Endothelial cell (in vitro differentiated cells): Measurements from ENCODE around the gene NRSN2. TPM values are rescaled to one million over a fixed set of nuclear protein-coding genes. Genes with fewer than 3 reads are reported as not detected.
A peak's percentile ranks its signal among the peaks of the same experiment; 100 is the strongest.
"Not testable (repeated sequence)": the region's sequence is repeated elsewhere in the genome, so short reads cannot be mapped to it uniquely, and the experiment has no call there.

Experiments
- DNase-seq: peaks from one replicate; pipeline ENCODE4 v3.0.0; 2021; ENCODE audit warnings: low spot score
- H3K27ac Mint-ChIP-seq: one replicate; pipeline ENCODE4 v1.8.0; 2021; ENCODE audit warnings: mixed read lengths, inconsistent platforms; ENCODE audit not compliant: unreplicated experiment
- H3K27me3 Mint-ChIP-seq: one replicate; pipeline ENCODE4 v1.8.0; 2021; ENCODE audit warnings: mild to moderate bottlenecking, moderate library complexity, mixed read lengths, inconsistent platforms; ENCODE audit not compliant: unreplicated experiment
- H3K36me3 Mint-ChIP-seq: one replicate; pipeline ENCODE4 v1.8.0; 2021; ENCODE audit warnings: mild to moderate bottlenecking, low read depth, mixed read lengths, inconsistent platforms; ENCODE audit not compliant: unreplicated experiment
- H3K4me1 Mint-ChIP-seq: one replicate; pipeline ENCODE4 v1.8.0; 2021; ENCODE audit warnings: mild to moderate bottlenecking, mixed read lengths, inconsistent platforms; ENCODE audit not compliant: unreplicated experiment
- H3K4me3 Mint-ChIP-seq: one replicate; pipeline ENCODE4 v1.8.0; 2021; ENCODE audit warnings: mild to moderate bottlenecking, mixed read lengths, inconsistent platforms; ENCODE audit not compliant: unreplicated experiment
- H3K9me3 Mint-ChIP-seq: one replicate; pipeline ENCODE4 v1.8.0; 2021; ENCODE audit warnings: mixed read lengths, inconsistent platforms; ENCODE audit not compliant: unreplicated experiment
- total RNA-seq: library from RNA; stranded (reverse); fragmentation: NEBNext Ultra II Directional; extraction: Animal tissue kit (Norgen Biotek cat#: 25700); gene quantifications from one replicate; pipeline ENCODE4 v1.2.1, GENCODE V29; 2021; ENCODE audit not compliant: unreplicated experiment
- TF ChIP-seq, protein P1 (sequence below): fragments of 200-600 bp; sonication (generic); IDR thresholded peaks from one replicate; pipeline ENCODE4 v1.5.0; 2021; ENCODE audit warnings: antibody characterized with exemption; ENCODE audit not compliant: unreplicated experiment

Gene NRSN2
- total RNA-seq, 1 donor from 2014 or later = 43.2 TPM

DNA sequence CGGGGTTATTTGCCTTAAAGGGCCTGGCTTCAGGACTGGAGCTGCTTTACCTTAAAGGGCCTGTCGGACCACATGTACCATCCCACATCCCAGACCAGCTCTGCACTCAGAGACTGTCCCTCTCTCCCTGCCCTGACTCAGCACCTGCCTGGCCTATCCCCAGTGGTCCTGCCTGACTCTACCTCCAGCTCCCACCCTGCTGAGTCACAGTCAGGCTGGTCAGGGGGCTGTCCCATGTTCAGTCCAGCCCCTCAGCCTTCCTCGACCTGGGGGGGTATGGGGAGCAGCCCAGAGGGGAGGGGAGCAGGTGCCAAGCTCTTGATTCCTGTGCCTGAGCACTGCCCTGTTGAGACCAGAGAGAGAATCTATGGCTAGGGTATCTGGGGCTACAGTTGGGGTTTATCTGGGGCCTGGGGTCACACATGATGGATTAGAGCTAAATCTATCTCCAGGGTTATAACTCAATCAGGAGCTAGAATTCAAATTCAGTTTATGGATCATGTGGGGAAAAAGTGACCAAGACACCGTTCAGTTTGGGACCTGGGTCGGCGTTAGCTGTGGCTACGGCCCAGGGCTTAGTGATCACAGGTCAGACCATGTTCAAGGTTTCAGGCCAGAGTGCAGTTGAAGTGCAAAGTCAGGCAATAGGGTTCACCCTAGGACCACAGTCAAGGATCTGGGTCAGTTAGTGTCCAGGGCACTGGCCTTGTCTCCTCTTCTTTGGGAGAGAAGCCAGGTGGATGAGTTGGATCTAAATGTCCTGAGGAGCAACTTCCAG is 24.3 kb downstream of the NRSN2 start:
- no peak for DNase-seq
- Mint-ChIP-seq H3K27ac (peak overlapping the region; percentile 88), H3K4me1 (peaks cover 44% of the 10 kb centered on the region), H3K36me3 (peaks cover 9% of the 10 kb centered on the region), H3K4me3 (no peak overlapping the region), H3K27me3 (peaks cover 6% of the 10 kb centered on the region), H3K9me3 (no peaks in the 10 kb centered on the region)
- TF ChIP-seq, protein P1, sequence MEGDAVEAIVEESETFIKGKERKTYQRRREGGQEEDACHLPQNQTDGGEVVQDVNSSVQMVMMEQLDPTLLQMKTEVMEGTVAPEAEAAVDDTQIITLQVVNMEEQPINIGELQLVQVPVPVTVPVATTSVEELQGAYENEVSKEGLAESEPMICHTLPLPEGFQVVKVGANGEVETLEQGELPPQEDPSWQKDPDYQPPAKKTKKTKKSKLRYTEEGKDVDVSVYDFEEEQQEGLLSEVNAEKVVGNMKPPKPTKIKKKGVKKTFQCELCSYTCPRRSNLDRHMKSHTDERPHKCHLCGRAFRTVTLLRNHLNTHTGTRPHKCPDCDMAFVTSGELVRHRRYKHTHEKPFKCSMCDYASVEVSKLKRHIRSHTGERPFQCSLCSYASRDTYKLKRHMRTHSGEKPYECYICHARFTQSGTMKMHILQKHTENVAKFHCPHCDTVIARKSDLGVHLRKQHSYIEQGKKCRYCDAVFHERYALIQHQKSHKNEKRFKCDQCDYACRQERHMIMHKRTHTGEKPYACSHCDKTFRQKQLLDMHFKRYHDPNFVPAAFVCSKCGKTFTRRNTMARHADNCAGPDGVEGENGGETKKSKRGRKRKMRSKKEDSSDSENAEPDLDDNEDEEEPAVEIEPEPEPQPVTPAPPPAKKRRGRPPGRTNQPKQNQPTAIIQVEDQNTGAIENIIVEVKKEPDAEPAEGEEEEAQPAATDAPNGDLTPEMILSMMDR = no peak

DNA sequence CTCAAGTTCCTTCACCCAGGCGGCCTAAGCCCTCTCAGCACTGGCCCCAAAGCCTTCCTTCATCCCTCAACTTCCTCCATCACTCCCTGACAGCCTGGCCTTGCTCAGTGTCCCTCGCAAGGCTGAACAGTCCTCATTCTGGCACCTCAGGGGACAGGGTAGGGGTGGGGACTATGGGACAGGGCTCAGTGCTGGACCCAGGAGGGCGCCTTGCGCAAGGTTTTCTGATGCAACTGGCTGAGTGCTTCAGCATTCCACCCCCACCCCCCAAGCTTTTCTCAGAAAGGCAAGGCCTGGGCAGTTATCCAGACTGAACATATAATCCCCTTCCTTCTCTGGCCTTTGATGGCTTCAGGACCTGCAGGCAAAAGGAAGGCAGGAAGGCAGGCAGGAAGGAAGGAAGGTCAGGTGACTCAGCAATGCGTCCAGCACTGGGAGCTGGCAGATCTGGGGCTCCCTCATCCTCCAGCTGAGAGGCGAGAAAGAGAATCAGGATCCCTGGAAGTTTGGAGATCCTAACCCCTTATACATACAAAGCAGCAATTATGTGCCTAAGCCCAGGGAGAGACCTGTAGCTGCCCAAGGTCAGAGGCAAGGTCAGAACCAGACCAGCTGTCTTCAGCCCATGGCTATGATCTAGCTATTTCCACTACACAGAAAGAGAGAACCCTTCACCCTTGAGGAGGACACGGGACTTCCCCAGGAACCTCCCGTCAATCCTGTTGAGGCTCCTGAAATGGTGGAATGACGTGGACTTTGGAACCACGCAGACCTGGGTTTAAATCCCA is 25.0 kb downstream of the NRSN2 start:
- Mint-ChIP-seq H3K9me3 (no peaks in the 10 kb centered on the region), H3K36me3 (peaks cover 9% of the 10 kb centered on the region), H3K4me3 (peak overlapping the region; percentile 73), H3K27ac (peak overlapping the region; percentile 88), H3K4me1 (peaks cover 44% of the 10 kb centered on the region), H3K27me3 (peaks cover 6% of the 10 kb centered on the region)
- TF ChIP-seq, protein P1 = no peak
- peak; percentile 41 for DNase-seq

DNA sequence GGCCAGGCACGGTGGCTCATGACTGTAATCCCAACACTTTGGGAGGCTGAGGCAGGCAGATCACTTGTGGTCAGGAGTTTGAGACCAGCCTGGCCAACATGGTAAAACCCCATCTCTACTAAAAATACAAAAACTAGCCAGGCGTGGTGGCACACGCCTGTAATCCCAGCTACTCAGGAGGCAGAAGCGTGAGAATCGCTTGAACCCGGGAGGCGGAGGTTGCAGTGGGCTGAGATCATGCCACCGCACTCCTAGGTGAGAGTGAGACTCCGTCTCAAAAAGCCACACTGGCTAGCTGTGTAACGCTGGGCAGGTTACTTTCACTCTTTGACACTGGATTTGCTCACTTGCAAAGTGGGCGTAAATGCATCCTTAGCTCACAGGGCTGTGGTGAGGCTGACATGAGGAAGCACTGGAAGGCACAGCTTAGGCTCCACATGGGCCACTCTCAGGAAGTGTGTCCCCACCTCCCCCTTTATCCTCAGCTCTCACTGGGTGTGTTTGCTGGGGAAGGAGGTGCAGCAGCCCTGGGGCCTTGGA is 25.7 kb downstream of the NRSN2 start:
- not testable (repeated sequence) for H3K4me3 Mint-ChIP-seq, DNase-seq, H3K36me3 Mint-ChIP-seq, H3K27me3 Mint-ChIP-seq, H3K9me3 Mint-ChIP-seq
- H3K4me1 Mint-ChIP-seq = peaks cover 44% of the 10 kb centered on the region
- H3K27ac Mint-ChIP-seq = peak overlapping the region; percentile 88

DNA sequence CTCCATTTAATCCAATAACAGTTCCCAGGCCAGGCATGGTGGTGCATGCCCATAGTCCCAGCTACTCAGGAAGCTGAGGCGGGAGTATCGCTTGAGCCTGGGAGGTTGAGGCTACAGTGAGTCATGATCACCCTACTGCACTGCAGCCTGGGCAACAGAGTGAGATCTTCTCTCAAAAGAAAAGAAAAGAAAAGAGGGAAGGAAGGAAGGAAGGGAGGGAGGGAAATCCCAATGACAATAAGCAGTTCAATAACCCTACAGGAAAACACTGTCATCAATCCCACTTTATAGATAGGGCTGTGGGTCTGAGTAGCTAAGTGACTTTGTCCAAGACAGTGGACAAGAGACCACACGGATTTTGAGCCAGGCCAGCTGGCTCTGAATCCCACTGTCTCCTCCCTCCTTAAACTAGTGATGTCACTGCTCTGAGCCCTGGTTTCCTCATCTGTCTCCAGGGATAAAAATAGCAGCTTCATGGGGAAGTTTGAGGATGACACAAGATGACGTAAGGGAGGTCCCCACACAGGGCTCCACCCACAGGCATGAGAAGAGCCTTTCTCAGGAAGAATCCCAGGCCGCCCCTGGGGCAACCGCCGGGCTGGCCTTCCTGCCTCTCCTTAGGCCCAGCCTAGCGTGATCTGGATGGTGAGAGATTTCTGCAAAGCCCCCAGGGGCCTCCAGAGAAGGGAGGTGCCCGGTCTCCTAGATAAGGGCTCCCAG is 26.4 kb downstream of the NRSN2 start:
- H3K27ac Mint-ChIP-seq = peak overlapping the region; percentile 83
- H3K36me3 Mint-ChIP-seq = peaks cover 9% of the 10 kb centered on the region
- peaks cover 5% of the 10 kb centered on the region for H3K27me3 Mint-ChIP-seq
- TF ChIP-seq, protein P1 = no peak
- H3K9me3 Mint-ChIP-seq = no peaks in the 10 kb centered on the region
- H3K4me3 Mint-ChIP-seq = no peak overlapping the region
- peaks cover 44% of the 10 kb centered on the region for H3K4me1 Mint-ChIP-seq
- DNase-seq = peak; percentile 29

DNA sequence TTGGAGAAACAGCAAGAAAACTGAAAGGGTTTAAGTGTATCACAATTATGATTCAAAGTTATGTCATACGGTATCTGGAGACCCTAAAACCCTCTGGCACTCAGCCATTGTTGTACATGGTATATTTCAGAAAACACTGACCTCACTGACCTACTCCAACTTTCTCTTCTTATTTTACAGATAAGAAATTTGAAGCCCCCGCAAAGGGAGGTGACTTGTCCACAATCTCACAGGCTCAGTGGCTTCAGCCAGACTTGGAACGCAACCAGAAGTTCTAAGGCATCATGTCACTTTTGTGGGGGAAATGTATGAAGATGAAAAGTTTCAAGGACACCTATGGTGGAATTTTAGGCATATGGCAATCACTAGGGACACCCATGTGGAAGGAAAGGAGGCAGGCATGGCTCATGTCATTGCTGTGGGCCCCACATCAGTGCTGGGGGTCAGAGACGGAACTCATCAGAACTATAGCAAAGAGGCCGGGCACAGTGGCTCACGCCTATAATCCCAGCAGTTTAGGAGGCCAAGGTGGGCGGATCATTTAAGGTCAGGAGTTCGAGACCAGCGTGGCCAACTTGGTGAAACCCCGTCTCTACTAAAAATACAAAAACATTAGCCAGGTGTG is 28.5 kb downstream of the NRSN2 start:
- Mint-ChIP-seq H3K9me3 (no peaks in the 10 kb centered on the region), H3K36me3 (no peaks in the 10 kb centered on the region), H3K27ac (no peak overlapping the region), H3K4me1 (peaks cover 30% of the 10 kb centered on the region), H3K4me3 (no peak overlapping the region), H3K27me3 (peaks cover 3% of the 10 kb centered on the region)
- TF ChIP-seq, protein P1 = no peak
- DNase-seq = no peak
